NAMALWA (cell line): Measurements from ENCODE around the gene SLC2A9.

Source experiments
- DNase-seq: peaks from one replicate; pipeline ENCODE4 v3.0.0-alpha.2; 2015; ENCODE audit warnings: low spot score

SLC2A9 gene

DNA sequence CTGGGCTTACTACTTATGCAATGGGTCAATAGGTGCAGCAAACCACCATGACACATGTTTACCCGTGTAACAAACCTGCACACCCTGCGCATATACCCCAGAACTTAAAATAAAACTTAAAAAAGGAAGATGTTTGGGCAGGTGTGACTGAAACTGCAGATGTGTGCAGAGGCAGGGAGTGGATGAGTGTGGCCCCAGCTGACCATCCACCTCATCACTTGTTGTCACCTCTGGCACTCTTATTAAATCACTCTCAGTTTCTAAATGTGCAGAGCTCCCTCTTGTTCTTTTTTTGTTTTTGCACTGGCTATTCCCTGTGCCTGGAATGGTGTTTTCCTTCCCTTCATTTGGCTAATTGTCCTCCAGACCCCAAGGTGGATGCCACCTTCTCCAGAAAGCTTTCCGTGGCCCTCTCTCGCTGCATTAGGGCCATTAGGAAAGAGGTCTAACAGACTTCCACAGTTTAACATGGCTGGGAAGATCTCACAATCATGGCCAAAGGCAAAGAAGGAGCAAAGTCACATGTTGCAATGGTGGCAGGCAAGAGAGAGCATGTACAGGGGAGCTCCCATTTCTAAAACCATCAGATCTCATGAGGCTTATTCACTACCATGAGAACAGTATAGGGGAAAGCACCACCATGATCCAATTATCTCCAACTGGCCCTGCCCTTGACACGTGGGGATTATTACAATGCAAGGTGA, 58.5 kb downstream of the SLC2A9 start:
- DNase-seq = no peak

DNA sequence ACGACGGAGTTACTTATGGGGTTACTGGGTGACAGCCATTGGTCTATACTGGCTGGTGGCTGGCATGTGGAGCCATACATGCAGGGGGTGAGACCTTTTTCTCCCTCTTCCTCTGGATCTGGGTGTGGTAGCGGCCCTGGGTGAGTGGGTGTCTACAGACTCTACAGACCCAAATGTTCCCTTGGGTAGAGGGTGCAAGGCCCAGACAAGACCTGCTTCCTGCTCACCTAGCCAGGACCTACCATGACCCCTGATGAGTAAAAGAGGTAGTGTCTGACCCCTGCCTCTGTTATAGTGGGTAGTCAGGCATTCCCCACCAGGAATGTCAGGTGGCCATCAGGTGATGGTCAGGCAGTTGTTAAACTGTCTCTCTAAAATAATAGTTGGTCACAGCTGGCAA, 66.8 kb downstream of the SLC2A9 start:
- DNase-seq = no peak

DNA sequence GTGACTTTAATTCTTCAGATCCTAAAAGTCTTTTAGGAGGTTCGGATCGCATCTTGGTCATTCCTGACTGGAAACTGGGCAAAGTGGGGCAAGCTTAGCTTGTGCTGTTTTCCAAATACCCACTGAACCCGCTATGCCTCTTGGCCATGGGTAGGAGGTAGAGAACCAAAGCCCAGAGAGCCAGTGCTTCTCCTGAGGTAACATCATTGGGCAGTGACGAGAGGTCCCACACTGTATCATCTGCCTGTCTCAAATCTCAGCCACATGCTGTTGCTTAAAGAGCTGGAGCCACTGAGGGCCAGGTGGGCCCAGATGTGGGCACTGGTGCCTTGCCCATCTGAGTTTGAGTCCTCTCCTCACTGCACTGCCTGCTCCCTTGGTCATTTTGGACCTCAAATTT, 68.2 kb downstream of the SLC2A9 start:
- no peak for DNase-seq

DNA sequence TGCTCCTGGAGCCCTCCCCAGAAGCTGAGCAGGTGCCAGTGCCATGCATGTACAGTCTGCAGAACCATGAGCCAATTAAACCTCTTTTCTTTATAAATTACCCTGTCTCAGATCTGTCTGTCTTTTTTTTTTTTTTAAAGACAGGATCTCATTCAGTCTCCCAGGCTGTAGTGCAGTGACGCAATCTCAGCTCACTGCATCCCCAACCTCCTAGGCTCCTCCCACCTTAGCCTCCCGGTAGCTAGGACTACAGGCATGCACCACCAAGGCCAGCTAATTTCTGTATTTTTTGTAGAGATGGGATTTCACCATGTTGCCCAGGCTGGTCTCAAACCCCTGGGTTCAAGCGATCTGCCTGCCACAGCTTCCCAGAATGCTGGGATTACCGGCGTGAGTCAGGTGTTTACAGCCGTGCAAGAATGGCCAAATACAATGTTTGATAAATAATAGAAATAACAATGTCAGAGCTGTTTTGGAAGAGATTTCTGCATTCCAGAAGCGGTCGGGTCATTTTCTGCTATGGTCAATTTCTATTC, 68.8 kb downstream of the SLC2A9 start:
- no peak for DNase-seq

DNA sequence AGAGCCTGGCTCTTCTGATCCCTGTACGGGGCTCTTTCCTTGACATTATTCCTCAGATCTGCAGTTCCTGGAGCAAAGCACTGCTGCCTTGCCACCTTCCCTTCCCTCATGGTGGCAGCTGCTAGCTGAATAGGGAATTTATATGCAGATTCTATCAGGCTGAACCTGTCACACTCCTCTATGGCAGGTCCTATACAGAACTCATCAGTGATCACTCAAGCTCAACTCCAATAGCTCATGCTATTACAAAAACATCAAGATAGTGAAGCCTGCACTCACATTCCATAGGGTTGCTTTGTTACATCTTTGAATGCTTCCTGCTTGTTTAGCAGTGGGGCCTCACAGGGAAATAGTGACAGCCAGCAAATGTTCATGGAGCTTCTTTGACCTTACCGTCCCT, 71.7 kb downstream of the SLC2A9 start:
- no peak for DNase-seq

DNA sequence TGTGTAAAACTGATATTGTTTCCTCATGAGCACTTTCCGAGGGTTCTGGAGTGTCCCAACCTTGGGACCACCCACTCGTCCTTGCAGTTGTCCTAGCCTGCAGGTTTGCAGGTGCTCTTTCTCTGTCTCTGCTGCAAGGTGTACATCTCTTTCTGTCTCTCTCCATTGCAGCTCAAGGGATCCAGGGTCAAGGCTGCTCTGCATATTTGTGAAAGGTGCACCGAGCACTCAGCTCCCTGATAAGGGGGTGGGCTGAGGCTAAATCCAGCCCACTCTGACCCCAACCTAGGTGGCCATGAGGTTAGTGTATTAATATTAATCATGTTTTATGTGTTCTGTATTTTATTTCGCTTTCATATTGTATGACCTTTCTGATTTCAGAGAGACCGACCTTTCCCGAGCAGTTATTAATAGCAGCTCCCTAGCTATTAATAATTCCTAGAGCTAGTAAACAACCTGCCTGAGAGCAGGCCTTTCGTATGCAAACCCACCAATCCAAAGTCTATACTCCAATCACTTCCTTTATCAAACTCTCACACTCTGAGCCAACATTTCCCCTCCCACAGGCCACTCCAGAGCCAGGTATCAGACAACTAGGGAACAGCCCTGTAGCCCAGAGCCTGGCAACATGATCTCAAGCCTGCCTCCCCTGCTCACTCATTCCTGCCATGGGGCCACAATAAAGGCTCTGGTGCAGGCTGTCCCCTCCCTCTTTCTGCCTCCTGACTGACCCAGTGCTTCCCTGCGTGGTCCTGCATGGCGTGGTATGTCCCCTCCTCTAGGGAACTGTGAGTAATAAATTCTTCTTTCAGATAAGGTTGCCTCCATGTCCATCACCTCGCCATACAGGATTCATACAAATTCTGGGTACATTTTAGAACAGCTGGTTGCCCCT, 73.9 kb downstream of the SLC2A9 start:
- DNase-seq = no peak

DNA sequence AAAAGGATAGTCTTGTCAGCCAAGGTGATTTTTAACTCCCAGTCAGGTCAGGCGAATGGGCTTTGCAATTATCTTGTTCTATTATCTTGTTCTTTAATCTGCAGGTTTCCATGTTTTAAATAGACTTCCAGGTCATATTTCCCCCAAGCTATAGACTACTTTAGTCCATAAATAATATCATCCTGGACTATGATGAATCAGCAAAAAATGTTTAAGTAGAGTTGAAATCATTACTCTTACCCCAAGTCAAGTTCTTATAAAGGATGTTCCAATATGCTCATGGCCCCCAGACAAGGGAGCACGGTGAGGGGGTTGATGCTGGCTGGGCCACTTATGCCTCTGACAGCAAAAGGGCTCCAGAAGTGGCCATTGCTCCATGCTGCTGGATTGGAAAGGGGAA, 75.1 kb downstream of the SLC2A9 start:
- no peak for DNase-seq

DNA sequence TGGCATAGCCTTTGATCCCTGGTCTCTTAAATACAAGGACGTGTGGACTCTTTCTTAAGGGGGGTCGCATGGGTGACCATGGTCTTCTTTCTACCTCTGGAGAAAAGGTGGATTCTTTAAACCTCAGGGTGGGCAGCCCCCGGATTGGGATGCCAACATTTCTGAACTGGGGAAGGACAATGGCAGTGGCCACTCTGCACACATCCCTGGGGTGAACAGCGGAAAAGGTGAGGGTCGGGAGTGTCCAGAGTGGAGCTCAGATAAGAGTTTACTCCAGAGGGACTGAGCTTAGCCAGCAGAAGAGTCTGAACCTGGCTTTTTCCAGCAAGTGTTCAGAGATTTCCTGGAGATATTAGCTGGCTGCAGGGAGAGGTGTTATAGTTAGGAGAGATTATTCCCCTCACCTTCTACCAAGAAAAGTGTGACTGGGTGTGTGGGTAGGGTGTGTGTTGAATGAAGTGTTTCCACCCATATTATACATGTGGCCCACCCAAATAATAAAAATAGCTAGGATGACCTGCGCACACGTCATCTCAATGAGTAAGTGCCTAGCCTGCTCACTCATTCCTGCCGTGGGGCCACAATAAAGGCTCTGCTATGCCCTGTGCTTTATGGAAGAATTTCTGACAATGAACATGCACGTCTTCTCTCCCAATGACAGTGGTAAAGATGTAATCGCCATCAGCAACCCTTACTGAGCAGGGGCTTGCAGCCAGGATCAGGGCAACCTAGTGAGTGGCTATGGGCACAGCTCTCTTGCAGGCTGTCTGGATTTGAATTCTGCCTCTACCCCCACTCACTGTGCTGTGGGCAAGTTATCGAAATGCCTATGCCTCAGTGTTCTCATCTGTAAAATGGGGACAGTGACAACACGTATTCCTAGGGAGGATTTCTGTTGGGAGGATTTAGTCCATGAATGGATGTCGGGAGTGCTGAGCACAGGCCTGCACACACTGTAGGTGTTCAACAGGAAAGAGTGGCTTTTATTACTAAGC, 76.6 kb downstream of the SLC2A9 start:
- DNase-seq = no peak

DNA sequence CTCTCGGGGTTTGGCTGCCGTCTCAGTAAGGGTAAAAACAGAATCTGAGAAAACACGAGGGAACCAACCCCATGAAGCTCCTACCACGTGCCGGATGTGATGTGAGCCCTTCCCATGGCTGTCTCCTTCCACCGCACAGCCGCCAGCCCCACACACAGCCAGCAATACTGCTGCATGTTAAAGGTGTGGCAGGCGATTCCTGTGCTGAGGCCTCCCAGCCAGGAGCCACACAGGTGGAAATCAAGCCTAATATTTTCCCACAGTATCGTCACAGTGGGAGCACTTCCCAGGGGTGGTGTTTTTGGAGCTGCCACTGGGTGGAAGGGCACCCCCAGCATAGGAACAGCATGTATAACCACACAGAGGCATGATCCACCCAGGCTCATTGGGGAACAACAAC, 77.5 kb downstream of the SLC2A9 start:
- no peak for DNase-seq

DNA sequence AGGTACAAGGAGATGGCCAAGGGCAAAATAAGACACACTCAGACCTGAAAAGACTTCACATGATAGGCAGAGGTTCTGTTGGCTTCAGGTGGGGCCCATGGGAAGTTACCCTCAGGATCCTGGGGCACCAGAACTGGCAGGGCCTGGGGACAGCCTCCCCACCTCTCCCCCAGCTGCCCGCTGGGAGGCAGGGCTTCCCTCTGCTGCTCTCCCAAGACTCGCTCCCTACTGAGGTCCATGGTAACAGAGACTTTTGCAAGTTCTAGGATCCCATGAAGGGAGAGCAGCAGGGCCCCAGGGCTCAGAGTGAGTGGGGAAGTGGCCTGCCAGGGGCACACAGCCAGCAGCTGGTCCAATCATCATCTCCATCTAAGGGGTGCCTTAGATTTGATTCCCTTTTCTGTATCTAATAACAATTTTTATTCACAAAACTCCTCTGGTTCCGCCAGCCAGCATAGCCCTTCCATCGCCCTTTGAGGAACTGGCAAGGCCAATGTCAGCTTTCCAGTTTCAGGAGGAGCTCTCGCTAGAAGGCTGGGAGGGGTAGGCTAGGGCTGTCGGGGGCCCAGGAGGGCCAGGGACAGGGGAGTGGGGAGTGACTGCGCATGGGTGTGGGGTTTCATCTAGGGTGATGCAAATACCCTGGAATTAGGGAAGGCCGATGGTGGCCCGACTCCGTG, 78.2 kb downstream of the SLC2A9 start:
- no peak for DNase-seq

DNA sequence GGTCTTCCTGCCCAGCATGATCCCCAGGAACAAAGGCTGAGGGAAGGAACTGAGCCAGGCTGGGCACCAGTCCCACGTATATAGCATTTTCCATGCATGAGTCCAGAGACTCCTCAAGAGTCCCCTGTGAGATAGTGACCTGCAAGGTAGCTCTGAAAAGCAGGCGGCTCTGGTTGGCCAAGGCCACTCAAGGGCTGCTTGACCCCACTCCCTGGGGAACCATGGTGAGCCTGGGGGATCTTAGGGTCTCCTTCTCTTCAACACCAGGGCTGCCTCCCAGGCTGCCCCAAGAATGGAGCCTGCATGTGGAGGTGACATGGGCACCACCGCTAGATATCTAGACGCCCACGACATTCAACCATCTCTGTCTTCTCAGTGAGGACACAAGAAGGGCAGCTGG, 79.2 kb downstream of the SLC2A9 start:
- no peak for DNase-seq

DNA sequence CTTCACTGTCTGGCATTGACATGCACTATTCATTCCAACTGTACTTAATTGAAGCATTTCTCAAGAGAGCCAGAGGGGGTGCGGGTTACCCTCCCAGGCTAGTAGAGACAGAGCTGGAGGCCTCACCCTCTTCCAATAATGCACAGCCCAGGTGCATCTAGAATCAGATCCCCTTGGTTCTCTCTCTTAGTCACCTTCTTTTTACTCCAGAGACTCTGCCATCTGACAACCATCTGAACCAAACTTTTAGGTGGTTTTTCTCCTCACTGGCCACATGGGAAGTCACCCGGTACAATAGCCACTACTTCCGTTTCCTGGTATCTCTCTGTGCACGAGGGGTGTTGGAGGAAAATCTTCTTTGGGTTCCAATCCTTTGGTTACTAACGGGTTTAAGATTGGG, 81.3 kb downstream of the SLC2A9 start:
- DNase-seq = no peak

DNA sequence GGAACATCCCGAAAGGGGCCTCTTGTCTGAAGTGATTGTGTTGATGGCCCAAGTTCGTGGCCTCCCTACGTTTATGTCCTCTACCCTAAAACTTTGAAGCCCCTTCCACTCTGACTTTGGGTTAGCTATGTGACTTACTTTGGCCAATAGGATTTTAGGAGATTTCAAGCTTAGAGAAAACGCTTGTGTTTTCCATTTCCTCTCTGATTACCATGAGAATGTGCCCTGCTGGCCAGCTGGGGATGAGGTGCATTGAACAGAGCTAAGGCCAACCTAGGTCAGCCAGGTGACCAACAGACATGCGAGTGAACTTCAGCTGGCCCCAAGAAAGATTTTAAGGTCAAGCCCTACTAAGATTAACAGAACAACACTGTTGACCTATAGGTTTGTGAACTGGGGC, 82.4 kb downstream of the SLC2A9 start:
- DNase-seq = no peak

DNA sequence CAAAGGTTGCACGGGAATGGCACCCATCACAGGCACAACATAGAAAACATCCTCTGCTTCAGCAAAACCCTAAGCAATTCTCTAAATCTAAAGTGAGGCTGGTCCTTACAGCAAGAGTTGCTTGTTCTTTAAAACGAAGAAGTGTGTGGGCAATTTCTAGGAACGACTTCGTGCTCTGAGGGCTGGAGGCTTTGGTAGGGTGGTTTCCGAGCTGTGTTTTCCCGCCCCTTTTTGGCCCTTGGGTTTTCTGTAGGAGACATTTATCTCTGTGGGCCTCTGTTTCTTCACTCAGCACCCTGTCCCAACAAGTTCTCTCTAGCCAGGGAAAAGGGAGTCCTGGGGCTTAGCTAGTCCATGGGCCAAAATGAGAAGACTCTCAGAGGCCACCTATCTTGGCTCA, 84.2 kb downstream of the SLC2A9 start:
- no peak for DNase-seq

DNA sequence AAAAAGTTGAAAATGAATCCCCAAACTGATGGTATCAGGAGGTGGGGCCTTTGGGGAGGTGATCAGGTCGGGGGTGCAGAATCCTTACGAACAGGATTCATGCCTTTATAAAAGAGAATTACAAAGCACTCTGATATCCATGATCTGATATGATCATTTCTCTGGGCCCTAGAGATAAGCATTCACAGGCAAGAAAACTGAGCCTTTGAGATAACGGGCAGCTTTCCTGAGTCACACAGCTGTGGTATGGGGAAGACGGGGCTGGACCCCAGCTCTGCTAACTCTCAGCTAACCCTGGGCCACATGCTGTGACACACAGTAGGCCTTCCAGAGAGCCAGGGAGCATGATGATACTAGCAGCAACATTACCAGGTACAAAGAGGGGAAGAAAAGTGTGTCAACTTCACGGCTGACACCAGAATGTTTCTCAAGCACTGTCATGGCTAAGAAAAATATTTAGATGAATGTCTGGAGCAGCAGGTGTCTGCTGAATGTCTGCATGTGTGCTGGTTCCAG, 85.1 kb downstream of the SLC2A9 start:
- DNase-seq = no peak

DNA sequence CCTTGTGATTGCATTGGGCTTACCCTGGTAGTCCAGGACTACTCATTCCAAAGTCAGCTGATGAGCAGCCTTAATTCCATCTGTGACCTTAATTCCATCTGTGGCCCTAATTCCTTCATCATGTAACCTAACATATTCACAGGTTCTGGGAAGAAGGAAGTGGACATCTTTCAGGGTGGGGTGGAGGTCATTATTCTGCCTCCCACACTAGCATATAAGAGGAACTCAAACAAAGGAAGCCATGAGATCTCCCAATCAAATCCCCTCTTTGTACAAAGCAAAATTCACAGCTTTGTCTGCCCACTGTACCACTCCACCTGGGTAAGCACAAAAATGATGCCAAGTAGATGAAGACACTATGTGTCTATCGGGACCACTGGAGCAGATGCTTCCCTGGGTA, 87.3 kb downstream of the SLC2A9 start:
- DNase-seq = no peak

DNA sequence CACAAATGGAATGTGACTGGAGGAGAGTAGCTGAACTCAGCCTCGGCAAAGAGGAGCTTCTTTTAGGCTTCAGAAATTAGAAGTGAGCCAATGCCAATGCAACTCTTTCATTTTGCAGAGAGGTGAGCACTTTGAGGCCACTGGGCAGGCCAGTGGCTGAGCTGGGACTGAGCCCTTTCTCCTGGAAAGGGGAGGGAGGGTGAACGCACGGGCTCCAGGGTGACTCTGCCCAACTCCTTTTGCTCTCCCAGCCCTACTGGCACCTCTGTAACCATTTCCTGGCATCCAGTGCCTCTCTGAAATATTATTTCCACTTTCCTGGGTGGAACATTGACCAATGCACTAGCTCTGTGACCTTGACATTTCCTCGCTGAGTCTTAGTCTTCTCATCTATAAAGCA, 88.1 kb downstream of the SLC2A9 start:
- DNase-seq = no peak

DNA sequence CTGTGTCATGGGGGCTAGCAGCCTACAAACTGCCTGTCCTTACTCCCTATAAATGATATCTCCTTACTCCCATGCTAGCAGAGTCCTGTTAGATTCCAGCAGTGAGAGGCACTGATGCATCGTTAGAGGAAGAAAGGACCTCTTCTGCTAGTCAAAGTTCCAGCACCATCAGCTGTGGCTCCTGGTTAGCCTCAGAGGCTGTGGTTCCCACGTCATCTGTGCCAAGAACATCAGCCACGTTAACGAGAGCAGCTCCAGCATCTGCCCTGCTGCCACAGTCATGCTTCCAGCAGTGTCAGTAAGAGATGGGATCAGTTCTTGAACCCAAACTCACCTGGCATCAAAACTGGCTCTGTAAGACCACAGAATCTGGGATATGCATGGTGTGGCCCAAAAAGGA, 88.5 kb downstream of the SLC2A9 start:
- DNase-seq = no peak

DNA sequence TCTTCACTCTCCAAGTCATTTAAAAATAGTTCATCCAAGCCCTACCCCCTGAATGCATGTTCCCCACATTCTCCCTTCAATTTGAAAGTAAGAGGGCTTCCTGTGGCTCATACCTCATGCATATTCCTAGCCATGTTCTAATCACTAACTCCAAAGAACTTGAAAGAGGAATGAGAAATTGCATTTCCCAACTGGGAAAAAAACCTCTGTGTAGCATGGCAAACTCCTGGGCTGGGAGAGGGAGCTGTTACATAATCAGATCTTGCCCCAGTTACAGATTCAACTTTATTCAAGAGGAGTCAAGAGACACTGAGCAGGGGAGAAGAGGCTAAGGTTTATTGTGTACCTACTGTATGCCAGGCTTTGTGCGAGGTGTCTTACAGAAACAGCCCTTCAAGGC, 90.2 kb downstream of the SLC2A9 start:
- no peak for DNase-seq

DNA sequence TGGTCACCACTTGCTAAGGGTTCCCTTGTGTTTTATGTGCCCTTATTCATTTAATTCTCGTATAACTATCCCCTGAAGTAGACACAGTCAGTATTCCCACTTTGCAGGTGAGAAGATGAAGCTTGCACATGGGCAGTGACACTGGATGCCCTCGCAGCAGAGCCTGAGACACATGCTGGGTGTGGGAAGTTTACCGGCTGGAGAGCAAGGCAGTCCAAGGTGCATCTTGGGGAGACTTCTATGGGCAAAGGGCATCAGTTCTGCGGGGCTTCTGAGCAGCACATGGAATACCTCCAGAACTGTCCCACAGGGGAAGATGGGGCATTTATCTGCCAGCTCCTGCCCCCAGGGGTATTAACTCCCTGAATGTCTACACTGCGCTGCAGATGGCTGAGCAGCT, 92.2 kb downstream of the SLC2A9 start:
- no peak for DNase-seq

DNA sequence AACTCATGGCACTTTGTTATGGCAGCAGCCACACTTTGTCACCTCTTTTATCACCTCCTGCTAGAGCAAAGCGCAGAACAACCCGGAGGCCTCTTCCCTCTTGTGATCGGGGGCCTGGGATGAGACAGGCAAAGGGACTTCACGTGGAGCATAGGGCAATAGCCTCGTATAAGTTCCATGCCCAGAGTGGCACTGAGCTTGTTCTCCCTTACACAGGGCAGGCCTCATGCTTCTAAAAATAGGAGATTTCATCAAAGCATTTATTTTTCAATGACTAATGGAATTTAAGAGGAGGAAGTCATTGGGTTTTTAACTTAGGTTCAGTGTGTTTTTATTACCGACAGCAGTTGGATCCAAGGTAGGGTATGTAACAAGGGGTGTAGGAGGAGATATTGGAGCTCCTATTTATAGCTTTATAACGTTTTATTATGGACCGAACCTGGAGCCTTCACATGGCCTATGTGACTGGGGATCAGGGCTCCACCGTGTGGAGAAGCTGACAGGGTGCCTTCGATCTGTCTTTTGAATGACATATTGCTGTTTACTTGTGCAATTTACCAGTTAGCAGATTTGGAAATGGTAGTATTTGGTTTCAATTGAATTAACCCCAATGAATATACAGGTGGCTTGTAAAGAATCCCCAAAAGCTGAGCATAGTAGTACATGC, 93.8 kb downstream of the SLC2A9 start:
- DNase-seq = no peak
